Mucosa of descending colon (tissue), 3 donors: ENCODE results near the gene PYDC1. TPM values are rescaled to one million over a fixed set of nuclear protein-coding genes. Genes with fewer than 3 reads are reported as not detected.

ENCODE experiments used
- ATAC-seq: fragments of 200-7000 bp; cut with Tn5 transposase; one replicate; pipeline ENCODE4 v1.9.1; 2020; ENCODE audit warnings: mild to moderate bottlenecking, moderate library complexity
- DNase-seq, 3 donors: peaks; one replicate each; pipeline ENCODE4 v3.0.0-alpha.2; 2020
- H3K36me3 ChIP-seq: fragments of 200-600 bp; one replicate; pipeline ENCODE4 v1.8.0; 2021; ENCODE audit warnings: low read depth, mild to moderate bottlenecking
- H3K4me1 ChIP-seq: fragments of 200-600 bp; one replicate; pipeline ENCODE4 v1.8.0; 2021; ENCODE audit warnings: low read depth, mild to moderate bottlenecking
- H3K4me3 ChIP-seq: fragments of 200-600 bp; one replicate; pipeline ENCODE4 v1.8.0; 2021; ENCODE audit warnings: mild to moderate bottlenecking
- H3K9me3 ChIP-seq: fragments of 200-600 bp; one replicate; pipeline ENCODE4 v1.8.0; 2021; ENCODE audit warnings: mild to moderate bottlenecking
- CTCF ChIP-seq: fragments of 200-600 bp; IDR thresholded peaks from one replicate; pipeline ENCODE4 v1.8.0; 2022; ENCODE audit warnings: antibody characterized with exemption, mild to moderate bottlenecking
- intact Hi-C, 2 donors: fragments of 100-400 bp; cut with DNase I in 1 of 2; cut with micrococcal nuclease in 1 of 2; formaldehyde crosslinking; loops; one replicate each; pipeline versions ENCODE4 v1.11.0 to v1.11.1; 2022; cut with DNase I, micrococcal nuclease
- long read RNA-seq, 2 donors: library from polyadenylated mRNA; unstranded; transcript quantifications; one replicate each; pipeline ENCODE4 v2.0.0, GENCODE V29; 2019 to 2021
- total RNA-seq, 3 donors: library from RNA; stranded (reverse); fragmentation: NEBNext Ultra II Directional in 2 of 3; extraction: Animal tissue kit (Norgen Biotek cat#: 25700) in 2 of 3; gene quantifications; one replicate each; pipeline versions ENCODE4 v1.2.1 to v1.2.4, GENCODE V29; 2021 to 2023
- donor health status: DM: no; HTN: no; CAD: no; lungs with moderate emphysema.
- donor health status: DM: no; HTN: no; CAD: no.
- donor health status: DM: no; HTN: yes; CAD: no.

Gene PYDC1
- not detected for total RNA-seq
- long read RNA-seq, donor 1, result 0 reads
- long read RNA-seq, donor 2, result 0 reads

DNA sequence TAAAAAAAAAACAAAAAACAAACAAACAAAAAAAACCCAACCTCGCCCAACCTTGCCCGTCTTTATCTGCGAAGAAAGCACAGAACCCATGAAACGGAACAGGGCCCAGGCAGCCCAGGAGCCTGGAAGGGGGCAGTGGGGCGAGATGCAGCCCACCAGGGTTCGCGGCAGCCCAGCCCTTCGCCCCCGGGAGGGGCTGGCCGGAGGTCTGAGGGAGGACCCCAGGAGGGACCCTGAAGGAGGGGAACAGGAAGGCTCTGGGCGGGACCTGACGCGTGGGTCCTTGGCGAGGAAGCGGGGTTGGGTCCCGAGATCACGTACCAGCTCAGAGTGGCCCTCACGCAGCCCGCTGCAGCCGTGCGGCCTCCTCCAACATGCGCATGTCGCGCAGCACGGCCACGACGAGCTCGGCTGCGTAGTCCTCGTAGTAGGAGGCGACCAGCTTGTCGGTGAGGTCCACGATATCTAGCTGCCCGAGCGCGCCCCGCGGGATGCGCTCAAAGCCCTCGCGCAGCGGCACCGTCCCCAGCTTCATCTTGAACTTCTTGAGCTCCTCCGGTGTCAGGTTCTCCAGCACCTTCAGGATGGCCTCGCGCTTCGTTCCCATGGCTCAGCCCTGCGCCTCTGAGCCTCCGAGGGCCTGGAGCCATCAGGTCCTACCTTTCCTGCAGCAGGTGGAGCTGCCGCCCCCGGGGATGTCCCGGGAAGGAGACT, at the start of gene PYDC1:
TSS of gene PYDC1 (minus strand) at position 714 of the 714 bp plus-strand sequence. CDS start at position 607, 107 bp downstream.
- ATAC-seq, result no peak
- no peak for TF ChIP-seq CTCF
- H3K4me1 ChIP-seq, result peaks cover 26% of the 10 kb centered on the region
- no peaks in the 10 kb centered on the region for H3K9me3 ChIP-seq
- intact Hi-C loops, result no loop called here
- no peak within 1 kb of the TSS for H3K4me3 ChIP-seq
- no peaks in the 10 kb centered on the region for H3K36me3 ChIP-seq
- DNase-seq, result no peak

DNA sequence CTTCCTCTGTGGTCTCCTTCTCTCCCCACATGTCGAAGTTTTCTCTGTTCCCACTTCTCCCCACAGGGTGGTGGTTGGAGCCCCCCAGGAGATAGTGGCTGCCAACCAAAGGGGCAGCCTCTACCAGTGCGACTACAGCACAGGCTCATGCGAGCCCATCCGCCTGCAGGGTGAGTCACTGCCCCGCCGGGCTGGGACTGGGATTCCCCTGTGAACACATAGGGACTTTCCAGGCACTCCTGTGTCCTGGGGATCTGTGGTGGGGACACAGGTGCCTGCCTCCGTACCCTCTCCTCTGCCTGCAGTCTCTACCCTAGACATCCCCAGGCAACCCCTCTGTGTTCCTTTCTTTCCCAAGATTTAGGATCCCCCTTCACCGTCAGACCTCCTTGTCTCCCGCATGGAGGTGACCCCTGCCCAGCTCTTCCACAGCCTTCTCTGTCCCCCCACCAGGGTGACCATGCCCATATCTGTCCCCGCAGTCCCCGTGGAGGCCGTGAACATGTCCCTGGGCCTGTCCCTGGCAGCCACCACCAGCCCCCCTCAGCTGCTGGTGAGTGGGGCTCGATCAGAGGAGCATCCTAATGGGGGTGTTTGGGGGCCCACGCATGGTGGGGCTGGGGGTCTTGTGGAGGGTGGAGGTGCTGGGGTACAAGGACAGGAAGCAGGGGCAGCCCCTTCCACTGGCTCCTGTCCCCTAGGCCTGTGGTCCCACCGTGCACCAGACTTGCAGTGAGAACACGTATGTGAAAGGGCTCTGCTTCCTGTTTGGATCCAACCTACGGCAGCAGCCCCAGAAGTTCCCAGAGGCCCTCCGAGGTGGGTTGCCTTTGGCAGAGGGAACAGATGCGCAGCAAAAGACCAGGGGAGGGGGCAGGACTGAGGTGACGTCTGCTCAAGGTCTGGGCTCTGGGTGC, 48.7 kb upstream of the PYDC1 start:
- Histone ChIP-seq H3K36me3 (no peaks in the 10 kb centered on the region), H3K4me3 (no peak overlapping the region), H3K9me3 (no peaks in the 10 kb centered on the region), H3K4me1 (no peaks in the 10 kb centered on the region)
- DNase-seq (peak in 1 of 3 donors; percentile 65), ATAC-seq (peak; percentile 77)
- no peak for TF ChIP-seq CTCF
- intact Hi-C loops, result no loop called here

DNA sequence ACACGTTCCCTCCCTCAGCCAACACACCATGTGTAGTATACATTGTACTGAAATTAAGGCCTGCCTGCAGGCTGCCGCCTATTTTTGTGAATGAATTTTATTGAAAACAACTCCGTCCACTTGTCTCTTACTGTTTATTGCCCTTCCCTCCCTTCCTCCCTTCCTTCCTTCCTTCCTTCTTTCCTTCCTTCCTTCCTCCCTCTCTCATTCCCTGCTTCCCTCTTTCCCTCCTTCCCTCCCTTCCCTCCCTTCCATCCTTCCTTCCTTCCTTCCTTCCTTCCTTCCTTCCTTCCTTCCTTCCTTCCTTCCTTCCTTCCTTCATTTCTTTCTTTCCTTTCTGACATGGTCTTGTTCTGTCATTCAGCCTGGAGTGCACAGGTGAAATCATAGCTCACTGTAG, 45.1 kb upstream of the PYDC1 start:
- no peak for TF ChIP-seq CTCF
- H3K4me3 ChIP-seq, result no peak overlapping the region
- intact Hi-C loops, result no loop called here
- ATAC-seq (no peak), DNase-seq (no peak)
- no peaks in the 10 kb centered on the region for H3K9me3 ChIP-seq
- no peaks in the 10 kb centered on the region for H3K4me1 ChIP-seq
- no peaks in the 10 kb centered on the region for H3K36me3 ChIP-seq

DNA sequence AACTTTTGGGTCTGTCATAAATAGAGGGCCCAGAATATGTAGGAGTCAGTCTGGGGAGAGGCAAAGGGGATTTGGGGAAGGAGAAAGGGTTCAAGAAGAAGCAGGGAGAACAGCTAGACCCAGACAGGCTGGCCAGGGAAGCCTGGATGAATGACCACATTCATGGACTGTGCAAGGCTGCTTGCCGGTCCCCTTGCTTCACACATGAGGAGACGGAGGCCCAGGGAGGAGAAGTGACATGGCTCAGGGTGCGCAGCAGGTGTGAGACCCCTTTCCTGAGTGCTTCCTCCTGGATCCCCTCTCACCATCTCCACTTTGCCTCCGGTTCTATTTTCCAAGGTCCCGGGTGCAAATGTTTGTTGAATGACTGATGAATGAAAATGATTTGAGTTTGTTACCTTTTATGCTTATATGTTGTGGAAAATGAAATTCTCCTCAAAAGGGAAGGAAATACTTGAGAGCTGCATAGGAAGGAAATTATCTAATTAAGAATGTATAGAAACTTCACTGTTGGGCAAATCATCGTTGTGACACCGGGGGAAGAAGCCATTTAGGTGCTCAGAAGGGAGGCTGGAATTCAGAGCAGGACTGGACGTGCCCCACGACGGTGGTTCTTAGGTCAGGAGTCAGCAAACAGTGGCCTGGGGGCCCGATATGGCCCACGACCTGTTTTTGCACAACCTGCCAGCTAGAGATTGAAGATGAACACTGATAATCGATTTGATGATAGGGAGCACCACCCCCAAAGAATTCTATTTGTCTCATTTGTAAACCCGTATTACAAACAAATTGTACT, 43.4 kb upstream of the PYDC1 start:
- no peaks in the 10 kb centered on the region for H3K4me1 ChIP-seq
- no peak for TF ChIP-seq CTCF
- no peak overlapping the region for H3K4me3 ChIP-seq
- H3K36me3 ChIP-seq, result no peaks in the 10 kb centered on the region
- DNase-seq, result no peak
- intact Hi-C loops, result no loop called here
- no peak for ATAC-seq
- H3K9me3 ChIP-seq, result no peaks in the 10 kb centered on the region

GRCh38 chr16:31258366-31258765, 41.4 kb upstream of the PYDC1 start:
- no peaks in the 10 kb centered on the region for H3K36me3 ChIP-seq
- H3K4me3 ChIP-seq, result no peak overlapping the region
- no peaks in the 10 kb centered on the region for H3K4me1 ChIP-seq
- ATAC-seq (no peak), DNase-seq (no peak)
- intact Hi-C loops, result no loop called here
- no peaks in the 10 kb centered on the region for H3K9me3 ChIP-seq
- TF ChIP-seq CTCF, result no peak
